GM18519 (cell line): ENCODE measurements around the gene NR1I3.

Experiments
- ATAC-seq: cut with Tn5 transposase; IDR thresholded peaks from one replicate; pipeline ENCODE4 v1.9.1; 2021; ENCODE audit warnings: mild to moderate bottlenecking, moderate library complexity; ENCODE audit not compliant: unreplicated experiment, low FRiP score

The NR1I3 gene

GRCh38 chr1:161220002-161220401 is 18.0 kb downstream of the NR1I3 start:
- ATAC-seq: no peak

- no peak for ATAC-seq
These were observed 18.7 kb downstream of the NR1I3 start for GRCh38 chr1:161219078-161219892.

GRCh38 chr1:161218301-161219077 is 19.5 kb downstream of the NR1I3 start:
- no peak for ATAC-seq

- no peak for ATAC-seq
These were observed 20.2 kb downstream of the NR1I3 start for GRCh38 chr1:161217831-161218230.

- no peak for ATAC-seq
These were observed 20.9 kb downstream of the NR1I3 start for GRCh38 chr1:161216945-161217712.

GRCh38 chr1:161215076-161215475 is 22.9 kb downstream of the NR1I3 start, which contains the start of gene FCER1G:
Gene FCER1G, plus strand, starts transcription at chr1:161215295. Its CDS starts 27 bp downstream, at chr1:161215322.
- ATAC-seq: no peak

GRCh38 chr1:161214369-161214768 is 23.6 kb downstream of the NR1I3 start:
- no peak for ATAC-seq

- ATAC-seq: no peak
These were observed 28.1 kb downstream of the NR1I3 start for GRCh38 chr1:161209790-161210409.

GRCh38 chr1:161207173-161207572 is 30.8 kb downstream of the NR1I3 start:
- no peak for ATAC-seq

- no peak for ATAC-seq
These were observed 31.4 kb downstream of the NR1I3 start for GRCh38 chr1:161206411-161207140.

GRCh38 chr1:161201836-161202712 is 35.9 kb downstream of the NR1I3 start, which contains the start of gene NDUFS2:
Gene NDUFS2, plus strand, starts transcription at chr1:161202367. Its CDS starts 19 bp downstream, at chr1:161202386.
- ATAC-seq: peak; percentile 91

GRCh38 chr1:161200992-161201835 is 36.8 kb downstream of the NR1I3 start:
- no peak for ATAC-seq

- ATAC-seq: no peak
These were observed 37.5 kb downstream of the NR1I3 start for GRCh38 chr1:161200421-161200991.

- no peak for ATAC-seq
These were observed 38.4 kb downstream of the NR1I3 start for GRCh38 chr1:161199506-161200139.

GRCh38 chr1:161198897-161199431 is 39.0 kb downstream of the NR1I3 start, which contains the start of gene ADAMTS4:
Gene ADAMTS4, minus strand, starts transcription at chr1:161199054. Its CDS starts 427 bp downstream, at chr1:161198627.
- no peak for ATAC-seq

GRCh38 chr1:161198194-161198896 is 39.7 kb downstream of the NR1I3 start:
- ATAC-seq: no peak
